OCI-LY3 (cell line): ENCODE data around the gene LUC7L2.

ENCODE experiments used
- CTCF ChIP-seq: fragments of 200-600, 300-600 bp; sonication (generic); IDR thresholded peaks from 2 replicates; pipeline ENCODE4 v1.5.1; 2014; ENCODE audit warnings: antibody characterized with exemption, low read length, low read depth
- EZH2phosphoT487 ChIP-seq: fragments of 200-600 bp; shearing (Covaris generic); IDR thresholded peaks from 2 replicates; pipeline ENCODE4 v1.6.1; 2018; ENCODE audit warnings: antibody characterized with exemption, mixed run types, low read depth

- TF ChIP-seq CTCF (no peak), EZH2phosphoT487 (no peak)
Measured at GRCh38 chr7:139446051-139446890, 86.6 kb downstream of the LUC7L2 start.
